K562 (cell line): ENCODE results near the gene TOM1L2. TPM values are rescaled to one million over a fixed set of nuclear protein-coding genes. Genes with fewer than 3 reads are reported as not detected.

ENCODE experiments used
- ATAC-seq: fragments of 200-7000 bp; cut with Tn5 transposase; 3 replicates; pipeline ENCODE4 v1.9.1; 2020; ENCODE audit warnings: moderate library complexity
- BruUV-seq: library from RNA; stranded (reverse); fragments of 400-500 nt; replicated peaks from 2 replicates; lab custom pipeline; 2021; lab: Mats Ljungman, UMichigan
- CTCF ChIA-PET: fragments of 300-600 bp; formaldehyde crosslinking; extraction: SDS; loops from one replicate; lab custom pipeline; 2021; ENCODE audit warnings: low intra/inter-chr PET ratio; lab: Yijun Ruan, JAX
- POLR2A ChIA-PET: fragments of 300-600, 350-650 bp; sonication (Branson Sonifier 250); formaldehyde crosslinking; extraction: SDS; loops from one replicate; lab custom pipeline; 2021; ENCODE audit warnings: antibody characterized with exemption, inconsistent platforms; lab: Yijun Ruan, JAX
- DNase-seq, 4 experiments: peaks; one replicate each; pipeline versions ENCODE4 v3.0.0 to v3.0.0-alpha.2; 2011 to 2018; ENCODE audit warnings: low spot score in 3 of 4, mixed read lengths in 3 of 4; ENCODE audit errors: extremely low read depth in 1 of 4
- FAIRE-seq: peaks from 2 replicates; lab custom pipeline; 2011; peaks lifted over from hg19 to GRCh38; lab: Jason Lieb, UNC
- H2AFZ ChIP-seq: 2 replicates; pipeline ENCODE4 v1.6.0; 2011; ENCODE audit warnings: low read depth, low read length, control low read depth, inconsistent platforms
- H3K27ac ChIP-seq: fragments of 200-600 bp; 3 replicates; pipeline ENCODE4 v1.8.0; 2011; ENCODE audit warnings: low read depth, mild to moderate bottlenecking, control low read depth, inconsistent platforms, low read length, moderate library complexity, mixed read lengths; ENCODE audit errors: extremely low read depth
- H3K27me3 ChIP-seq, 2 experiments: fragments of 300-600 bp in 1 of 2; 2 replicates in 1 of 2; 3 replicates in 1 of 2; pipeline versions ENCODE4 v1.6.0 to v1.8.0; 2011; ENCODE audit warnings: inconsistent platforms in 2 of 2, low read length in 2 of 2, mild to moderate bottlenecking in 1 of 2, mixed read lengths in 1 of 2, moderate library complexity in 1 of 2; ENCODE audit not compliant: control insufficient read depth in 2 of 2, insufficient read depth in 2 of 2
- H3K36me3 ChIP-seq: fragments of 300-600 bp; 3 replicates; pipeline ENCODE4 v1.8.0; 2011; ENCODE audit warnings: mild to moderate bottlenecking, low read length, inconsistent platforms; ENCODE audit not compliant: control insufficient read depth, insufficient read depth
- H3K4me1 ChIP-seq, 2 experiments: fragments of 200-600 bp in 1 of 2; replicated peaks in 1 of 2; 2 replicates in 1 of 2; 3 replicates in 1 of 2; pipeline versions ENCODE4 v1.5.1 to v1.8.0; 2011; ENCODE audit warnings: inconsistent platforms in 2 of 2, low read length in 2 of 2, mild to moderate bottlenecking in 1 of 2, mixed read lengths in 1 of 2, moderate library complexity in 1 of 2; ENCODE audit not compliant: control insufficient read depth in 2 of 2, insufficient read depth in 2 of 2
- H3K4me2 ChIP-seq: 2 replicates; pipeline ENCODE4 v1.6.1; 2011; ENCODE audit warnings: low read length, control low read depth, inconsistent platforms, mixed read lengths; ENCODE audit not compliant: insufficient read depth
- H3K4me3 ChIP-seq: fragments of 200-600 bp; sonication (generic), shearing (Covaris generic); 2 replicates; pipeline ENCODE4 v1.5.1; 2016; ENCODE audit warnings: control low read depth, inconsistent platforms
- H3K79me2 ChIP-seq: fragments of 200-600 bp; 3 replicates; pipeline ENCODE4 v1.8.0; 2011; ENCODE audit warnings: low read length, inconsistent platforms; ENCODE audit not compliant: control insufficient read depth, insufficient read depth
- H3K9ac ChIP-seq, 2 experiments: 2 replicates each; pipeline versions ENCODE4 v1.6.0 to v1.6.1; 2011; ENCODE audit warnings: low read depth in 2 of 2, low read length in 2 of 2, control low read depth in 1 of 2, inconsistent platforms in 1 of 2, mild to moderate bottlenecking in 1 of 2, mixed read lengths in 1 of 2; ENCODE audit not compliant: insufficient read depth in 1 of 2
- H3K9me1 ChIP-seq: one replicate; pipeline ENCODE4 v1.6.0; 2011; ENCODE audit warnings: inconsistent platforms, mild to moderate bottlenecking, low read length, moderate library complexity; ENCODE audit not compliant: control insufficient read depth, insufficient read depth
- H3K9me3 ChIP-seq: replicated peaks from 2 replicates; pipeline ENCODE4 v1.5.1; 2011; ENCODE audit warnings: low read depth, low read length, inconsistent platforms; ENCODE audit not compliant: control insufficient read depth, insufficient read depth
- H4K20me1 ChIP-seq: replicated peaks from 2 replicates; pipeline ENCODE4 v1.6.1; 2011; ENCODE audit warnings: low read length, inconsistent platforms, mixed read lengths; ENCODE audit not compliant: control insufficient read depth, insufficient read depth
- DEAF1 ChIP-seq: fragments of 450-650 bp; formaldehyde crosslinking; IDR thresholded peaks from 2 replicates; pipeline ENCODE4 v1.4.0; 2020; ENCODE audit warnings: mild to moderate bottlenecking, moderate library complexity
- MECOM ChIP-seq: fragments of 250-450 bp; sonication (Bioruptor Pico); IDR thresholded peaks from 2 replicates; pipeline ENCODE4 v1.8.0; 2022; ENCODE audit warnings: inconsistent platforms
- POLR2G ChIP-seq: fragments of 200-400 bp; formaldehyde crosslinking; IDR thresholded peaks from 2 replicates; pipeline ENCODE4 v1.6.1; 2017; ENCODE audit warnings: low read depth, mild to moderate bottlenecking, antibody characterized with exemption, low read length, moderate library complexity
- RBFOX2 ChIP-seq: fragments of 200-400 bp; formaldehyde crosslinking; IDR thresholded peaks from 2 replicates; pipeline ENCODE4 v1.6.1; 2017; ENCODE audit warnings: low read depth, mild to moderate bottlenecking, low read length, moderate library complexity
- SUPT5H ChIP-seq: fragments of 450-650 bp; IDR thresholded peaks from 2 replicates; pipeline ENCODE4 v1.6.1; 2016
- TAL1 ChIP-seq: fragments of 450-650 bp; IDR thresholded peaks from 2 replicates; pipeline ENCODE4 v1.6.1; 2016; ENCODE audit warnings: mild to moderate bottlenecking
- ZFX ChIP-seq: sonication (generic); formaldehyde crosslinking; IDR thresholded peaks from 2 replicates; pipeline ENCODE4 v1.8.0; 2022; ENCODE audit warnings: mild to moderate bottlenecking, missing genetic modification reagents, moderate library complexity
- ZNF140 ChIP-seq: fragments of 250-450 bp; sonication (Bioruptor Pico); IDR thresholded peaks from 2 replicates; pipeline ENCODE4 v1.8.0; 2021; ENCODE audit warnings: moderate library complexity, mild to moderate bottlenecking, inconsistent platforms
- ZNF263 ChIP-seq: sonication (generic); formaldehyde crosslinking; IDR thresholded peaks from 2 replicates; pipeline ENCODE4 v1.8.0; 2022; ENCODE audit warnings: mild to moderate bottlenecking, missing genetic modification reagents, borderline replicate concordance
- WGBS: fragments of 100-300 bp; shearing (Covaris generic); methylation state at CpG from one replicate; pipeline ENCODE4 v1.1.6; 2016; ENCODE audit warnings: low coverage, mixed read lengths; ENCODE audit not compliant: insufficient coverage; ENCODE audit errors: missing lambda C conversion rate; 5-methylcytosine and 5-hydroxymethylcytosine counted together
- in situ Hi-C: fragments of 300-500 bp; cut with MboI; formaldehyde crosslinking; loops from 4 replicates; pipeline ENCODE4 v1.15.0; 2018; ENCODE audit warnings: inconsistent platforms, mixed read lengths
- intact Hi-C: fragments of 100-400 bp; cut with micrococcal nuclease; formaldehyde crosslinking; loops from 2 replicates; pipeline ENCODE4 v1.14.2; 2022
- polyA plus RNA-seq, 8 experiments: library from polyadenylated mRNA; depleted of rRNA in 4 of 8; stranded (reverse) in 5 of 8; unstranded in 3 of 8; fragments of >200 nt; fragmentation: Nextera tagmentation in 2 of 8; fragmentation: Illumina TruSeq in 1 of 8; extraction: Ambion mirVana in 2 of 8; extraction: Trizol in 1 of 8; gene quantifications; 2 replicates each; pipeline versions ENCODE4 v1.2.1 to v1.2.3, GENCODE V29; 2011 to 2014; ENCODE audit warnings: inconsistent platforms in 1 of 8, missing spikeins in 1 of 8
- total RNA-seq, 7 experiments: library from RNA; depleted of rRNA in 6 of 7; stranded (reverse); fragments of >200 nt in 6 of 7; fragmentation: Illumina TruSeq in 2 of 7; extraction: Trizol in 2 of 7; gene quantifications; 2 replicates each; pipeline versions ENCODE4 v1.2.1 to v1.2.3, GENCODE V29; 2011 to 2021; ENCODE audit warnings: low replicate concordance in 1 of 7

Gene TOM1L2
- total and polyA plus RNA-seq, 9 of the 15 experiments (the other 6 are each of a cell fraction or from before 2014, with no cell fraction given) = 0.07 to 6.0 (median 2.5) TPM

DNA sequence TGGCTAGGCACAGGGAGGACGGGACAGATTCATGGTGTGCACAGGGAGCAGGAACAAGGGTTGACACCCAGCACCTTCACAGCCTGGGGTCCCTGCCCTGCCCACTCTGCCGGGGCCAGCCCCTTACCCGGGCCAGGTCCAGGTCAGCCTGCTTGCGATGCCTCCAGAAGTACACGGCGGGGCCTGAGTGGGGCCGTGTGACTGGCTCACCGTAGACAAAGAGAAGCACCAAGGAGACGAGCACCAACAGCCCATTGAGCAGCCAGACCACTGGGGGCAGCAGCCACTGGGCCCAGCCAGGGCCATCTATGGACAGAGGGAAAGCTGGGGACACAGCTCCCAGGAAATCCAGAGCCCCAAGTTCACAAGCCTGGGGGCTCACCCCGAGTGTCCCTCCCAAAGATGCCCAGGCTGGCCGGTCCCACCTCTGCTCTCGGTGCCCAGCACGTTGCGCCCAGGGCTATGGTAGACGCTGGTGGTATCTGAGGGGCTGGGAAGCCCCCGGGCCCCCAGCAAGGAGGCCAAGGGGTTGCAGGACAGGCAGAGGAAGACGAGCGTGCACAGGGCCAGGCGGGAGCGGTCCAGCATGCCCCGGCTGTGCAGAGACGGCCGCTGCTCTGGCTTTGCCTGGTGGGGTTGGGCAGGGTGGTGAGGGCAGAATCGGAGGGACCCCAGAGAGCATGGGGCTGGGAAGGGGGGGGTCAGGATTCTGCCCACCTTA is 155.2 kb downstream of the TOM1L2 start (continued):
- no peak for TF ChIP-seq TAL1
- no peak for TF ChIP-seq DEAF1 (CRISPR knock-in tag)
- TF ChIP-seq ZFX (CRISPR knock-in tag) = 0 out of 2 replicates have a peak, but pooled peaks have one; percentile 16

DNA sequence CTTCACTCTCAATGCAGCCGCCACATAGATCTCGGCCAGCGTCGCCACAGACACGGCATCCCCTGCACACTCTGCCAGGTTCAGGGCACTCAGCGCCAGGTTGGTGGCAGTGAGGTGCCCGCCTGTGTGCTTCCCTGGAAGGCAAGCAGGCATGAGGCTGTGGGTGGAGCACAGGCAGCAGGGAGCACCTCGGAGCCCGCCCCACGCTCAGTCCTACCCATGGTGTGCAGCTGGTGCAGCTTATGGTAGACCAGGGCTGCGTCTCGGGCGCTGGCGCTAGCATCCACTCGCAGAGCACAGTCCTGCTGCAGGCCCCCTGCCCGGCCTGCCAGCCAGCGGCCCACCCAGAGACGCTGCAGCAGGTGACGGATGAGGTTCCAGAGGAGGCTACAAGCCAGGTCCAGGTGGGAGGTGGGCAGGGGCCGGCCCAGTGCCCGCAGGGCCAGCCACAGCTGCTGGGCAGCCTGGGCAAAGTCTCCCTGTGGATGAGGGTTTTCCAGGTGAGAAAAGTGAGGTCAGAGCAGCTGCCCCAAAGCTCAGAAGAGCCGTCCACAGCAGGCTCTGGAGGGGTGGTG is 155.9 kb downstream of the TOM1L2 start:
- CTCF ChIA-PET = no interaction called here
- H3K27me3 ChIP-seq = no peaks in the 10 kb centered on the region
- TF ChIP-seq MECOM (CRISPR knock-in tag) = no peak
- peak; percentile 20; the same call in 1 of the 2 replicates for TF ChIP-seq SUPT5H
- no peak for TF ChIP-seq ZNF140 (CRISPR knock-in tag)
- peak; percentile 8 for TF ChIP-seq RBFOX2
- TF ChIP-seq POLR2G = peak; percentile 27
- peak; percentile 61; the same call in 1 of the 2 replicates for TF ChIP-seq ZNF263 (CRISPR knock-in tag)
- H3K9me3 ChIP-seq = no peaks in the 10 kb centered on the region
- no TSS peak for BruUV-seq
- in situ Hi-C loops = loop anchor here (5.0 kb wide), 1 partner anchor 41 kb away; no protein-coding TSS in a partner anchor
- DNase-seq = no peak
- POLR2A ChIA-PET = interaction anchor here (0.9 to 1.9 kb wide), 3 partner anchors 9 to 11 kb away, joined by 4 to 7 read pairs (median 4); no protein-coding TSS in a partner anchor
- H2AFZ ChIP-seq = no peak overlapping the region
- H3K4me3 ChIP-seq = no peak overlapping the region
- intact Hi-C loops = no loop called here
- ATAC-seq = no peak
- H3K9ac ChIP-seq = peak overlapping the region in 1 of 2 experiments; percentile 52; a peak in 2 of 4 replicates
- no peak overlapping the region for H3K27ac ChIP-seq
- no peak overlapping the region for H3K4me2 ChIP-seq
- WGBS = 95% methylated on average over 18 of the region's 22 CpGs
- H3K9me1 ChIP-seq = peaks cover 4% of the 10 kb centered on the region
- H3K79me2 ChIP-seq = peaks cover 42% of the 10 kb centered on the region
- H3K4me1 ChIP-seq = peaks cover 39 to 95% of the 10 kb centered on the region in 2 experiments
- H3K36me3 ChIP-seq = peaks cover 97% of the 10 kb centered on the region; the same call in 2 of the 3 replicates
- no peak for FAIRE-seq
- H4K20me1 ChIP-seq = peaks cover 38% of the 10 kb centered on the region
